OCI-LY1 (cell line): ENCODE data around the gene MCFD2.
"Not testable (repeated sequence)": the region's sequence is repeated elsewhere in the genome, so short reads cannot be mapped to it uniquely, and the experiment has no call there.

Experiments
- H2AFZ ChIP-seq: fragments of 200-600 bp; sonication (generic), shearing (Covaris generic); 2 replicates; pipeline ENCODE4 v1.6.0; 2014; ENCODE audit warnings: antibody characterized with exemption, mild to moderate bottlenecking, low read length
- H3F3A ChIP-seq: fragments of 200-600 bp; sonication (generic), shearing (Covaris generic); 2 replicates; pipeline ENCODE4 v1.6.0; 2014; ENCODE audit warnings: mild to moderate bottlenecking, antibody characterized with exemption, low read length, moderate library complexity; ENCODE audit not compliant: insufficient read depth
- H3K27ac ChIP-seq: fragments of 200-600 bp; sonication (generic); 2 replicates; pipeline ENCODE4 v1.5.1; 2014; ENCODE audit warnings: low read length, mixed run types, mild to moderate bottlenecking, low read depth; ENCODE audit not compliant: poor library complexity, severe bottlenecking
- H3K27me3 ChIP-seq: fragments of 200-600 bp; sonication (generic); 2 replicates; pipeline ENCODE4 v1.6.0; 2014; ENCODE audit warnings: antibody characterized with exemption, mild to moderate bottlenecking, low read length, moderate library complexity; ENCODE audit not compliant: insufficient read depth
- H3K36me3 ChIP-seq: fragments of 200-600 bp; sonication (generic); 2 replicates; pipeline ENCODE4 v1.6.1; 2014; ENCODE audit warnings: mild to moderate bottlenecking, antibody characterized with exemption, low read length, moderate library complexity, mixed read lengths; ENCODE audit not compliant: insufficient read depth
- H3K4me1 ChIP-seq: fragments of 200-600 bp; sonication (generic); 2 replicates; pipeline ENCODE4 v1.5.1; 2014; ENCODE audit warnings: mild to moderate bottlenecking, low read length, moderate library complexity; ENCODE audit not compliant: insufficient read depth, severe bottlenecking
- H3K4me2 ChIP-seq: fragments of 200-600 bp; sonication (generic), shearing (Covaris generic); 2 replicates; pipeline ENCODE4 v1.6.1; 2014; ENCODE audit warnings: low read length
- H3K4me3 ChIP-seq: fragments of 200-600 bp; sonication (generic); 2 replicates; pipeline ENCODE4 v1.5.1; 2014; ENCODE audit warnings: low read length, low read depth, mild to moderate bottlenecking, mixed read lengths; ENCODE audit not compliant: poor library complexity, severe bottlenecking
- H3K79me2 ChIP-seq: fragments of 200-600 bp; shearing (Covaris generic); 2 replicates; pipeline ENCODE4 v1.6.1; 2016; ENCODE audit warnings: mixed run types, low read length, mixed read lengths; ENCODE audit not compliant: insufficient read depth
- H3K9ac ChIP-seq: fragments of 200-600 bp; sonication (generic), shearing (Covaris generic); 2 replicates; pipeline ENCODE4 v1.6.1; 2014; ENCODE audit warnings: mild to moderate bottlenecking, low read length, mixed read lengths
- H3K9me2 ChIP-seq: fragments of 200-600 bp; sonication (generic), shearing (Covaris generic); 2 replicates; pipeline ENCODE4 v1.6.1; 2014; ENCODE audit warnings: low read depth, mild to moderate bottlenecking, low read length, mixed read lengths
- H3K9me3 ChIP-seq: fragments of 200-600 bp; shearing (Covaris generic); 2 replicates; pipeline ENCODE4 v1.6.1; 2014; ENCODE audit warnings: low read length, mixed read lengths
- H4K20me1 ChIP-seq: fragments of 200-600 bp; sonication (generic), shearing (Covaris generic); 2 replicates; pipeline ENCODE4 v1.6.0; 2016; ENCODE audit warnings: mild to moderate bottlenecking, low read length; ENCODE audit not compliant: insufficient read depth
- CTCF ChIP-seq: fragments of 200-600 bp; sonication (generic), shearing (Covaris generic); IDR thresholded peaks from 2 replicates; pipeline ENCODE4 v1.5.1; 2017; ENCODE audit warnings: mild to moderate bottlenecking, antibody characterized with exemption, low read length, moderate library complexity, mixed read lengths
- EZH2 ChIP-seq: fragments of 200-600 bp; sonication (generic), shearing (Covaris generic); IDR thresholded peaks from 2 replicates; pipeline ENCODE4 v1.8.0; 2017; ENCODE audit warnings: borderline replicate concordance, mixed run types, mild to moderate bottlenecking, antibody characterized with exemption, low read length, moderate library complexity, mixed read lengths

The MCFD2 gene

GRCh38 chr2:46876741-46877384 is 38.7 kb downstream of the MCFD2 start:
- H3K4me3 ChIP-seq, result no peak overlapping the region
- no peak overlapping the region for H3K9ac ChIP-seq
- H3F3A ChIP-seq, result no peaks in the 10 kb centered on the region
- H3K79me2 ChIP-seq, result no peaks in the 10 kb centered on the region
- H3K36me3 ChIP-seq, result no peaks in the 10 kb centered on the region
- TF ChIP-seq EZH2 (no peak), CTCF (peak; percentile 37; the same call in 1 of the 2 replicates)
- no peaks in the 10 kb centered on the region for H4K20me1 ChIP-seq
- no peak overlapping the region for H3K4me2 ChIP-seq
- H2AFZ ChIP-seq, result no peak overlapping the region
- no peaks in the 10 kb centered on the region for H3K9me2 ChIP-seq
- H3K27ac ChIP-seq, result no peak overlapping the region
- no peaks in the 10 kb centered on the region for H3K4me1 ChIP-seq
- H3K9me3 ChIP-seq, result no peaks in the 10 kb centered on the region
- H3K27me3 ChIP-seq, result 0 out of 2 replicates have a peak, but pooled peaks cover 4% of the 10 kb centered on the region

GRCh38 chr2:46875962-46876689 is 39.5 kb downstream of the MCFD2 start:
- not testable (repeated sequence) for H3K79me2 ChIP-seq, H3K36me3 ChIP-seq, H3K27ac ChIP-seq, H3K9me3 ChIP-seq, H3F3A ChIP-seq, H2AFZ ChIP-seq, H3K4me3 ChIP-seq, H3K4me1 ChIP-seq, H4K20me1 ChIP-seq, H3K9ac ChIP-seq, H3K4me2 ChIP-seq, H3K9me2 ChIP-seq, H3K27me3 ChIP-seq

- no peaks in the 10 kb centered on the region for H3K4me1 ChIP-seq
- no peak overlapping the region for H3K4me3 ChIP-seq
- no peak overlapping the region for H3K9ac ChIP-seq
- H3K4me2 ChIP-seq, result no peak overlapping the region
- H3K27me3 ChIP-seq, result no peaks in the 10 kb centered on the region; the same call in 1 of the 2 replicates
- H3K36me3 ChIP-seq, result no peaks in the 10 kb centered on the region
- H2AFZ ChIP-seq, result no peak overlapping the region
- no peaks in the 10 kb centered on the region for H3F3A ChIP-seq
- no peaks in the 10 kb centered on the region for H3K79me2 ChIP-seq
- H3K9me3 ChIP-seq, result no peaks in the 10 kb centered on the region
- TF ChIP-seq EZH2, result no peak
- no peak for TF ChIP-seq CTCF
- H3K27ac ChIP-seq, result no peak overlapping the region
- H3K9me2 ChIP-seq, result no peaks in the 10 kb centered on the region
- no peaks in the 10 kb centered on the region for H4K20me1 ChIP-seq
These were observed 40.2 kb downstream of the MCFD2 start for GRCh38 chr2:46875226-46875899.
